Tibial artery (tissue), 4 donors: ENCODE results near the gene EP400.

Experiments
- DNase-seq, 2 donors: peaks; one replicate each; pipeline ENCODE4 v3.0.0-alpha.2; 2019
- H3K27ac ChIP-seq, 2 donors: fragments of 200-600 bp; sonication (generic) in 1 of 2; 1 replicate in 1 of 2; 2 replicates in 1 of 2; pipeline ENCODE4 v1.5.1; 2018 to 2019; ENCODE audit warnings: mild to moderate bottlenecking in 1 of 2
- H3K27me3 ChIP-seq, 2 donors: fragments of 200-600 bp; sonication (generic) in 1 of 2; one replicate each; pipeline versions ENCODE4 v1.5.1 to v1.6.0; 2016 to 2019
- H3K36me3 ChIP-seq, 3 donors: fragments of 200-600 bp; sonication (generic) in 2 of 3; one replicate each; pipeline ENCODE4 v1.5.1; 2016 to 2019; ENCODE audit warnings: mild to moderate bottlenecking in 2 of 3
- H3K4me1 ChIP-seq, 4 donors: fragments of 200-600 bp; sonication (generic) in 2 of 4; 1 replicate in 3 of 4; 2 replicates in 1 of 4; pipeline ENCODE4 v1.5.1; 2016 to 2019
- H3K4me3 ChIP-seq, 2 donors: fragments of 200-600 bp; sonication (generic) in 1 of 2; 1 replicate in 1 of 2; 2 replicates in 1 of 2; pipeline ENCODE4 v1.5.1; 2018 to 2019; ENCODE audit warnings: mild to moderate bottlenecking in 2 of 2
- H3K9me3 ChIP-seq, 3 donors: fragments of 200-600 bp; sonication (generic) in 1 of 3; one replicate each; pipeline ENCODE4 v1.5.1; 2016 to 2019
- intact Hi-C: fragments of 100-400 bp; cut with DNase I; formaldehyde crosslinking; loops from one replicate; pipeline ENCODE4 v1.15.0; 2023; ENCODE audit warnings: low total_unique reads
- TF ChIP-seq, protein P1 (sequence below), 2 experiments: fragments of 200-600 bp in 1 of 2; fragments of 450-650 bp in 1 of 2; IDR thresholded peaks; one replicate each; pipeline ENCODE4 v1.5.1; 2017 to 2019; ENCODE audit warnings: antibody characterized with exemption in 2 of 2, mild to moderate bottlenecking in 1 of 2, moderate library complexity in 1 of 2

The EP400 gene

GRCh38 chr12:132075026-132075713 is 125.4 kb downstream of the EP400 start:
- Histone ChIP-seq H3K27ac (no peak overlapping the region), H3K36me3 (peaks cover 45 to 84% (median 62%) of the 10 kb centered on the region in 3 donors), H3K4me1 (no peaks in the 10 kb centered on the region), H3K4me3 (no peak overlapping the region), H3K27me3 (no peaks in the 10 kb centered on the region), H3K9me3 (no peaks in the 10 kb centered on the region)
- intact Hi-C loops: no loop called here
- DNase-seq: no peak
- TF ChIP-seq, protein P1, sequence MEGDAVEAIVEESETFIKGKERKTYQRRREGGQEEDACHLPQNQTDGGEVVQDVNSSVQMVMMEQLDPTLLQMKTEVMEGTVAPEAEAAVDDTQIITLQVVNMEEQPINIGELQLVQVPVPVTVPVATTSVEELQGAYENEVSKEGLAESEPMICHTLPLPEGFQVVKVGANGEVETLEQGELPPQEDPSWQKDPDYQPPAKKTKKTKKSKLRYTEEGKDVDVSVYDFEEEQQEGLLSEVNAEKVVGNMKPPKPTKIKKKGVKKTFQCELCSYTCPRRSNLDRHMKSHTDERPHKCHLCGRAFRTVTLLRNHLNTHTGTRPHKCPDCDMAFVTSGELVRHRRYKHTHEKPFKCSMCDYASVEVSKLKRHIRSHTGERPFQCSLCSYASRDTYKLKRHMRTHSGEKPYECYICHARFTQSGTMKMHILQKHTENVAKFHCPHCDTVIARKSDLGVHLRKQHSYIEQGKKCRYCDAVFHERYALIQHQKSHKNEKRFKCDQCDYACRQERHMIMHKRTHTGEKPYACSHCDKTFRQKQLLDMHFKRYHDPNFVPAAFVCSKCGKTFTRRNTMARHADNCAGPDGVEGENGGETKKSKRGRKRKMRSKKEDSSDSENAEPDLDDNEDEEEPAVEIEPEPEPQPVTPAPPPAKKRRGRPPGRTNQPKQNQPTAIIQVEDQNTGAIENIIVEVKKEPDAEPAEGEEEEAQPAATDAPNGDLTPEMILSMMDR (IDR thresholded peaks at IDR 0.05): no peak

GRCh38 chr12:132075714-132076553 is 126.2 kb downstream of the EP400 start:
- Histone ChIP-seq H3K4me1 (no peaks in the 10 kb centered on the region), H3K9me3 (no peaks in the 10 kb centered on the region), H3K27me3 (no peaks in the 10 kb centered on the region), H3K4me3 (no peak overlapping the region), H3K27ac (no peak overlapping the region), H3K36me3 (peaks cover 45 to 84% (median 57%) of the 10 kb centered on the region in 3 donors)
- intact Hi-C loops: no loop called here
- TF ChIP-seq, protein P1 (IDR thresholded peaks at IDR 0.05): no peak
- DNase-seq: no peak

- no peak overlapping the region for H3K27ac ChIP-seq
- intact Hi-C loops: no loop called here
- H3K27me3 ChIP-seq: no peaks in the 10 kb centered on the region
- TF ChIP-seq, protein P1 (IDR thresholded peaks at IDR 0.05): no peak
- DNase-seq: no peak
- H3K4me3 ChIP-seq: no peak overlapping the region
- no peaks in the 10 kb centered on the region for H3K4me1 ChIP-seq
- no peaks in the 10 kb centered on the region for H3K9me3 ChIP-seq
- peaks cover 45 to 81% (median 49%) of the 10 kb centered on the region in 3 donors for H3K36me3 ChIP-seq
Observed at GRCh38 chr12:132076711-132077110, 127.0 kb downstream of the EP400 start.

- intact Hi-C loops: no loop called here
- no peak for DNase-seq
- TF ChIP-seq, protein P1 (IDR thresholded peaks at IDR 0.05): no peak
- Histone ChIP-seq H3K36me3 (peaks cover 45 to 73% (median 46%) of the 10 kb centered on the region in 3 donors), H3K27me3 (no peaks in the 10 kb centered on the region), H3K4me1 (no peaks in the 10 kb centered on the region), H3K27ac (no peak overlapping the region), H3K9me3 (no peaks in the 10 kb centered on the region), H3K4me3 (no peak overlapping the region)
Observed at GRCh38 chr12:132077322-132078100, 127.8 kb downstream of the EP400 start.

DNA sequence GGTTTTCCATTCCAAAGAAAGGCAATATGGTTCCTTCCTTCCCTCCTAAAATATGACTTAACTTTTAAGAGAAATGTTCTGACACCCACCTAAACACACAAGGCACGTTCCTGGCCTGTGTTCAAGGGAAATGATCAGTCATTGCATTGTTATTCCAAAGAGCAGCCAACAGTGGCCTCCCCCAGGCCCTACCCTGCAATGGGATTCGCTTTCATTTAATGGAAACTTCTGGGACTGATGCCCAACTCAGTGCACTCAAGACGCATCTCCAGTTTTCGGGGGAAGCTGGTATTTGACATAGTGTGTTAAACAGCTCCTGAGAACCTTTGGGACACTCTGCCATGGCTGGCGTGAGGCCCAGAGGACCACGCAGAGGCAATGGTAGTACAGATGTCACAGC is 128.4 kb downstream of the EP400 start:
- no peaks in the 10 kb centered on the region for H3K9me3 ChIP-seq
- H3K4me1 ChIP-seq: no peaks in the 10 kb centered on the region
- H3K4me3 ChIP-seq: no peak overlapping the region
- no peak for DNase-seq
- TF ChIP-seq, protein P1 (IDR thresholded peaks at IDR 0.05): no peak
- H3K36me3 ChIP-seq: peaks cover 45 to 66% (median 46%) of the 10 kb centered on the region in 3 donors
- no peaks in the 10 kb centered on the region for H3K27me3 ChIP-seq
- no peak overlapping the region for H3K27ac ChIP-seq
- intact Hi-C loops: no loop called here
